Mesodermal cell (in vitro differentiated cells): ENCODE results near the gene LARP4B.
A peak's percentile ranks its signal among the peaks of the same experiment; 100 is the strongest.

ENCODE experiments used
- H3K27ac ChIP-seq: 2 replicates; pipeline ENCODE4 v1.7.0; 2013; ENCODE audit warnings: mild to moderate bottlenecking, low read depth, low read length, moderate library complexity; ENCODE audit not compliant: severe bottlenecking
- H3K36me3 ChIP-seq: 2 replicates; pipeline ENCODE4 v1.7.1; 2013; ENCODE audit warnings: mild to moderate bottlenecking, low read length, moderate library complexity; ENCODE audit not compliant: control insufficient read depth, insufficient read depth
- H3K4me1 ChIP-seq: one replicate; pipeline ENCODE4 v1.7.1; 2013; ENCODE audit warnings: mild to moderate bottlenecking, low read length; ENCODE audit not compliant: insufficient read depth, control insufficient read depth, poor library complexity, severe bottlenecking
- H3K4me3 ChIP-seq: 2 replicates; pipeline ENCODE4 v1.7.0; 2013; ENCODE audit warnings: low read length, control low read depth, mild to moderate bottlenecking; ENCODE audit not compliant: insufficient read depth, poor library complexity, severe bottlenecking; ENCODE audit errors: extremely low read depth
- H3K9me3 ChIP-seq: 2 replicates; pipeline ENCODE4 v1.7.1; 2013; ENCODE audit warnings: mild to moderate bottlenecking, low read length, moderate library complexity; ENCODE audit not compliant: control insufficient read depth
- WGBS, 2 experiments: methylation state at CpG; one replicate each; pipeline ENCODE4 v1.1.5; 2013; ENCODE audit warnings: missing lambda C conversion rate in 2 of 2; ENCODE audit not compliant: insufficient coverage in 2 of 2; 5-methylcytosine and 5-hydroxymethylcytosine counted together

LARP4B gene

DNA sequence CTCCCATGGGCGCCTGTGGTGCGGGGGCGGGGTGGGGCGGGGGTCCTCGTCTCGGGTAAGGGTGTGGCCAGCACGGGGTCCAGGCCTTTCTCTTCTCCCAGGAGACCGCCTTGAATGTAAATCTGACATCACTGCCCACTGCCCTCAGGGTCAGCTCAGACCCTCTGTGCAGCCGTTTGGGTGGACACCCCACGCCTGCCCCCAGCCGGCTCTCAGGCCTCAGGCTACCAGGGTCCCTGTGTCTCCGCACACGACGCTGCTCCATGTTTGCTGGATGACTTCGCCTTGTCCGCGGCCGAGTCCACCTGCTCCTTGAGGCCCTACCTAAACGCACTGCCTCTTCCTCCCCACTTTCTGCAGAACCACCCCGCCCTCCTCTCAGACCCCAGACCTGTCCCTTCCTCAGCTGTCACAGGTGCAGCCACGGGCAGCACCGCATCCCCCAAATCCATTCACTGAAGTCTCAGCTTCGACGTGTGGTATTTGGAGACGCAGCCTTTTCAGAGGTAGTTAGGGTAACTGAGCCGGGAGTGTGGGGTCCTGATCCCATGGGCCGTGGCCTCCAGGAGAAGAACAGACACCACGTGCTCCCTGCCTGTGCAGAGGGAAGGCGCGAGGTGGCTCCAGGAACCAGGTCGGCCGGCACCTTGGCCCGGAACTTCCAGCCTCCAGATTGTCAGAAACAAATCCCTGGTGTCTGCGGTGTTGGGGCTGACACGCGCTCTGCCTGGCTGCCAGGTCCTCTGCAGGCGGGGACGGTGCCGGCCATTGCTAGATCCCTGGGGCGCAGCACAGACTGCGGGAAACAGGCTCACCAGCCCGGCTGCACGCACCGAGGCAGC lies 144.7 kb downstream of the LARP4B start:
- H3K4me1 ChIP-seq, result peaks cover 9% of the 10 kb centered on the region
- WGBS, 2 experiments, result 94% methylated on average over 35 to 41 of the region's 44 CpGs
- no peak overlapping the region for H3K4me3 ChIP-seq
- H3K9me3 ChIP-seq, result no peaks in the 10 kb centered on the region
- no peak overlapping the region for H3K27ac ChIP-seq
- no peaks in the 10 kb centered on the region for H3K36me3 ChIP-seq

- 96 to 97% methylated on average over 12 to 15 of the region's 15 CpGs for WGBS, 2 experiments
Measured at GRCh38 chr10:785861-786214, 145.7 kb downstream of the LARP4B start.

DNA sequence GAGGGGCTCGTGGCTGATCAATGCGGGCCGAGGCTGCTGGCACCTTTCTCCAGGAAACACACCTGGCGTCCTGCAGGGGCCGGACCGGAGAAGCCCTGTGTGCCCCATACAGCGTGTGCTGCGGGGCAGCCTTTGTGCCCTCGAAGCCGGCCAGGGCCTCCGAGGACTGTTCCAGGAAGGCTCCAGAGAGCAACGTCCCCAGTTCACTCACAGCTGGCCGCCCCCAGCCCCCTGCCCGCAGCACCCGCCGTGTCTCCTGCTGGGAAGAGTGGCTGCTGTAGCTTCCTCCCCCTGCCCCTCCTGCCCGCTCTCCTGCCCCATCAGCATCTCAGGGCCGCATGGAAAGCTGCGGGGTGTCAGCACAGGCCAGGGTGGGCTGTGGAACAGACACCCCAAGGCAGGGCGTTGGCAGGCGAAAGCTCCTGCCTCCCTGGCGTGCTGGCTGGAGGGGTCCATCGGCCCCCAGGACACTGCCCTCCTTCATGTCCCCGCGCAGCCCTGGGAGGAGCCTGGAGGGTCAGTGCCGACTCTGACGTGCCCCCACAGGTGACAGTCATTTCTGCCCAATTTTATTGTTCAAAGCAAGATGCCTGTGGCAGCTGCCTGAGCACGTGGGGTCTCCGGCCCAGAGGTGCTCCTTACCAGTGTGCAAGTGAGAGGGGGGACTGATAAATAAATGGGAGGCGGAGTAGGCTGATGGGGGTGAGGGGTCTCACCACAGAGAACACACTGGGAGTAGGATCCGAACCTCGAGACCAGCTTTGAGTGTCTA lies 146.2 kb downstream of the LARP4B start:
- Histone ChIP-seq H3K27ac (peak overlapping the region; percentile 71), H3K9me3 (no peaks in the 10 kb centered on the region), H3K4me3 (peak overlapping the region; percentile 23), H3K4me1 (peaks cover 9% of the 10 kb centered on the region), H3K36me3 (no peaks in the 10 kb centered on the region)
- WGBS, 2 experiments, result 57 to 59% methylated on average over 27 to 32 of the region's 32 CpGs

More at GRCh38 chr10:785861-786214, 145.7 kb downstream of the LARP4B start:
- Histone ChIP-seq H3K9me3 (no peaks in the 10 kb centered on the region), H3K27ac (no peak overlapping the region), H3K4me3 (no peak overlapping the region), H3K4me1 (peaks cover 9% of the 10 kb centered on the region), H3K36me3 (no peaks in the 10 kb centered on the region)

DNA sequence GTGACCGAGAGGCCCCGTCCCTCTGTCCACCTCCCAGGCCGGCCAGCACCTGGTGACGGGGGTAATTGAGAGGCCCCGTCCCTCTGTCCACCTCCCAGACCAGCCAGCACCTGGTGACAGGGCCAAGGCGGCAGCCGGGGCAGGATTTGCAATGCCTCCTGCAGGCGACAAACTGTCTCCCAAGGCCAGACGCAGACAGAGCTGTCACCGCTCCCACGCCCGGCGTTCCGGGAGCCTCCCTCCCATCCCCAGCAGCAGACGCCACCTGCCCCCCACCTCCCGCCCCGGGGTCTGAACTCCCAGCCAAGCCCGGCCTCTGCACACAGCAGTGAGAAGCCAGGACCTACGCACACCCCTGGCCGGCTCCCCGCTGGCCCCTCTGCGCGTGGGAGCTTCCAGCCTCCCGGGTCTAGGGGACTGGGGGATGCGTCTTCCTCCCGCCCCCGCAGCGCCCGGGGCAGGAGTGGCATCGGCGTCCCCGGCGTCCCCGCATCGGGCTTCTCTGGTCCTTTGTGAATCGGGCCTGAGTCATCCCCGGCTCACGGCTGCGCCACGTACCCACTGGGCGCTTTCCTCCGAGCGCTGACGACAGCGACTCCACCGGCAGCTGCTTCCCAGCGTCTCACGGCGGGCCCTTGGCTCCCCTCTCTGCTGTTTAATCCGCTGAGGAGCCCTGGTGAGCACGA lies 147.0 kb downstream of the LARP4B start:
- Histone ChIP-seq H3K4me1 (peaks cover 7% of the 10 kb centered on the region), H3K27ac (peak overlapping the region; percentile 71), H3K4me3 (peak overlapping the region; percentile 23), H3K36me3 (no peaks in the 10 kb centered on the region), H3K9me3 (no peaks in the 10 kb centered on the region)
- WGBS, 2 experiments, result 10% methylated on average over 36 to 49 of the region's 51 CpGs

DNA sequence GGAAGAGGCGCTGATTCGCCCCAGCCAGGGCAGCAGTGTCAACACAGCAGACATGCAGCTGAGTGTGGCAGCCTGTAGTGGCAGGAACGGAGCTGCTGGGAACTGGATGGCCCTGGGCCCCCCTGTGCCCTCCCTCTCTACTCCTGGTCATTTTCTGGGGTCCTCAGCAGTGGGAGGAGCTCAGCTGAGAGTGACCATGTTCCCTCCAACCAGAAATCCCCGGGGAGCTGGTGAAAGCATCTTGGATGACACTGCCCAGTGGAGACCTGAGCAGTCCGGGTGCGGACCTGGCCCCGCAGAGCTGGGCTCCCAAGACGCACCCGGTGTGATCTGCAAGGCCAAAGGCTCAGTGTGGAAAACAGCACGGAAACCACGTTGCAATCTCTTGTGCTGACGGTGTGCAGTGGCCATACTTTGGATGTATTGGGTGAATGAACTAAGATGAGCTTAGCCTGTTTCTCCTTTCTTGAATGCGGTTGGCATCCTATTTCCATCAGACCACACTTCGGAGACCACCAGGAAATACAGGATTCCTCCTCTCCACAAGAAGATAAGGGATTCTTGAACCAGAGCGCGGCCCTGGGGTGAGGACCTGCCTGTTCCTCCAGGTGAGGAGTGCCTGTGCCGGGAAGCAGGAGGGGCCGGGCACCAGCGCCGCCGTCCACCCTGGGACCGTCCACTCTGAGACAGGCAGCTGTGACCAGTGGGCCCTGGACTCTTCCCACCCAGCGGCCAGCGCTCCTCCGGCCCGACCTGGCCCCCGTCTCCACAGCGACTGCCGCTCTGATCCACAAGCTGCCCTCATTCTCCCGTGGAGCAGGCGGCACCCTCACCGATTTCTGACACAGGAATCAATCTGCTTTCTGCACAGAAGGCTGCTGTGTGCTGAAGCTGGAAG lies 148.5 kb downstream of the LARP4B start:
- H3K36me3 ChIP-seq, result no peaks in the 10 kb centered on the region
- H3K4me1 ChIP-seq, result peaks cover 10% of the 10 kb centered on the region
- no peak overlapping the region for H3K4me3 ChIP-seq
- H3K27ac ChIP-seq, result no peak overlapping the region
- H3K9me3 ChIP-seq, result no peaks in the 10 kb centered on the region
- WGBS, 2 experiments, result 91 to 94% methylated on average over 30 to 31 of the region's 32 CpGs

GRCh38 chr10:780536-781524 lies 150.7 kb downstream of the LARP4B start:
- 92 to 93% methylated on average over 17 to 18 of the region's 21 CpGs for WGBS, 2 experiments
- Histone ChIP-seq H3K9me3 (no peaks in the 10 kb centered on the region), H3K27ac (no peak overlapping the region), H3K4me3 (no peak overlapping the region), H3K36me3 (no peaks in the 10 kb centered on the region), H3K4me1 (peaks cover 10% of the 10 kb centered on the region)

DNA sequence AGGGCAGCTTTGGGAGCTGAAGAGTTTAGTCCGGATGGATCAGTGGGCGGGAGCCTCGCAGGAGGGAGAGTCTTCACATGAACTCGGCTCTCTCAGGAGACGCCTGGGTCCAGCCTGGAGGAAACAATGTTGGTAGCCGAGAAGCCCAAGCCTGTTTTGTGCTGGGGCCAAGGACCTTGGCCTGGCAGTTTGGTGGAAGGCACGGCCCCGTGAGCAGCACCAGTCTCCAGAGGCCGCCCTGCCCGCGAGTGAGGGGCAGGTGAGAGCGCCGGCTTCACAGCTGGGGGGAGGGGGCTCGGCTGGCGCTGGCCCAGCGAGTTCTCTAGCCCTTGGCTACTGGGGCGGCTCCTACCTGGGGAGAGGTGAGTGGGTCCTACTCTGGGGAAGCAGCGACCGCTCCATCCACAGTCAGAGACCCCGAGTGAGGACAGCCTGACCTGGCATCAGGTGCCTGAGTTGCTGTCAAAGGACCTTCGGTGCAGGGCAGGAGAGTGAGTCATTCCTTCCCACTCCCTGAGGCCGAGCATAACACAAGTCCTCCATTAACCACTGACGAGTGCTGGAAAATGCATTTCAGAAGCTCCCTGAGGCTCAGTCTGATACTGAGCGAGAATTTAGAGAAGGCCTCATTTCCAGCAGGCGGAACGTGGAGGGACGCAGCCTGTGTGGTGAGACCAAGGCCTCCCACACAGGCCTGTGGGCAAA lies 152.7 kb downstream of the LARP4B start:
- Histone ChIP-seq H3K4me1 (peaks cover 4% of the 10 kb centered on the region), H3K27ac (no peak overlapping the region), H3K36me3 (no peaks in the 10 kb centered on the region), H3K9me3 (no peaks in the 10 kb centered on the region), H3K4me3 (no peak overlapping the region)
- 81 to 87% methylated on average over 17 to 20 of the region's 27 CpGs for WGBS, 2 experiments

DNA sequence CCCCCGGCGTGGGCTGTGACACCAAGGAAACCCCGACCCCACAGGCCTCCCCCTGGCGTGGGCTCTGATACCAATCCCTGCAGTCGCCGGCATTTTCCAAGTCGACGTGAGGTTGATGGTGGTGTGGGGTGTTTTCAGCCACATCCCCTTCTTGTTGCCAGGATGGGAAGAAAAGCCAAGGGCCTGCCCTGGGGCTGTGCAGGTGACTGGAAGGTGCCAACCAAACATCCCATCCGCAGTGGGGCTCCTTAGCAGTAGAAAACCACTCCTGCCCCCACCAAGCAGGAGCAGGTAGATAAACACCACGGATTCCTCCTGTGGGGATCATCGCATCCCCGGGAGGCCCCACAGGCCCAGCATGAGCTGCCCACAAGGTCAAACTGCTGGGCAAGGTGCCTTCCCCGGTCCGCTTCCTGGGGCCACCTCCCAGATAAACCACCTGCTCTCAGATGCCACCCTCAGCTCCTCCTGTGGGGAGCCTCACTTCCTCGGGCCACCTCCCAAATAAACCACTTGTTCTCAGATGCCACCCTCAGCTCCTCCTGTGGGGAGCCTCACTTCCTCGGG lies 153.5 kb downstream of the LARP4B start:
- WGBS, 2 experiments, result 85 to 91% methylated on average over 6 to 9 of the region's 16 CpGs
- Histone ChIP-seq H3K4me3 (no peak overlapping the region), H3K36me3 (no peaks in the 10 kb centered on the region), H3K9me3 (no peaks in the 10 kb centered on the region), H3K4me1 (peaks cover 4% of the 10 kb centered on the region), H3K27ac (no peak overlapping the region)

GRCh38 chr10:776772-777171 lies 154.7 kb downstream of the LARP4B start:
- Histone ChIP-seq H3K4me3 (no peak overlapping the region), H3K27ac (no peak overlapping the region), H3K36me3 (no peaks in the 10 kb centered on the region), H3K4me1 (peaks cover 4% of the 10 kb centered on the region), H3K9me3 (no peaks in the 10 kb centered on the region)
- 94 to 97% methylated on average over 17 of the region's 17 CpGs for WGBS, 2 experiments
